ENCODE data around the gene PLCE1.

- no peak for TF ChIP-seq EZH2 (IDR thresholded peaks at IDR 0.05; ENCODE audit: borderline replicate concordance, low read depth, low read length, severe bottlenecking)
- no peak for TF ChIP-seq CTCF (IDR thresholded peaks at IDR 0.05; ENCODE audit: extremely low read depth in 1 of 2, insufficient read depth in 1 of 2, low read depth in 1 of 2, low read length in 2 of 2)
- no peak for TF ChIP-seq POLR2AphosphoS5 (IDR thresholded peaks at IDR 0.05; ENCODE audit: insufficient read depth, low read depth, low read length)
- no peak for TF ChIP-seq POLR2A (IDR thresholded peaks at IDR 0.05; ENCODE audit: low read depth, low read length)
- TF ChIP-seq JUN (IDR thresholded peaks at IDR 0.05; ENCODE audit: borderline replicate concordance, insufficient read depth, insufficient read length, low read depth): no peak
- no peak for TF ChIP-seq GATA2 (IDR thresholded peaks at IDR 0.05; ENCODE audit: insufficient read depth, insufficient read length, low read depth, low read length)
- TF ChIP-seq MAX (IDR thresholded peaks at IDR 0.05; ENCODE audit: insufficient read depth, insufficient read length): no peak
- no peak for TF ChIP-seq FOS (IDR thresholded peaks at IDR 0.05; ENCODE audit: borderline replicate concordance, insufficient read depth, low read length)
- TF ChIP-seq MYC (IDR thresholded peaks at IDR 0.05; ENCODE audit: low read depth, low read length): no peak
Measured at GRCh38 chr10:93945819-93946218, 47.9 kb upstream of the PLCE1 start.

Measured in endothelial cell of umbilical vein (primary cell).